ENCODE results near the gene PLEKHA7.

The PLEKHA7 gene

GRCh38 chr11:16861862-16862261, 152.4 kb downstream of the PLEKHA7 start:
- no peak for DNase-seq (ENCODE audit: low read depth)
- TF ChIP-seq CTCF (conservative IDR thresholded peaks at IDR 0.05; ENCODE audit: low read depth, low read length) = no peak
- no peak overlapping the region for H3K4me3 ChIP-seq (ENCODE audit: low read depth, low read length)

- no peak overlapping the region for H3K4me3 ChIP-seq (ENCODE audit: low read depth, low read length)
- TF ChIP-seq CTCF (conservative IDR thresholded peaks at IDR 0.05; ENCODE audit: low read depth, low read length) = no peak
- peak; percentile 25 for DNase-seq (ENCODE audit: low read depth)
Measured at GRCh38 chr11:16860617-16861016, 153.6 kb downstream of the PLEKHA7 start.

GRCh38 chr11:16859651-16860050, 154.6 kb downstream of the PLEKHA7 start:
- no peak for DNase-seq (ENCODE audit: low read depth)
- H3K4me3 ChIP-seq (ENCODE audit: low read depth, low read length) = no peak overlapping the region
- TF ChIP-seq CTCF (conservative IDR thresholded peaks at IDR 0.05; ENCODE audit: low read depth, low read length) = no peak

- H3K4me3 ChIP-seq (ENCODE audit: low read depth, low read length) = no peak overlapping the region
- no peak for DNase-seq (ENCODE audit: low read depth)
- no peak for TF ChIP-seq CTCF (conservative IDR thresholded peaks at IDR 0.05; ENCODE audit: low read depth, low read length)
Measured at GRCh38 chr11:16857186-16857585, 157.0 kb downstream of the PLEKHA7 start.

- no peak for TF ChIP-seq CTCF (conservative IDR thresholded peaks at IDR 0.05; ENCODE audit: low read depth, low read length)
- no peak for DNase-seq (ENCODE audit: low read depth)
- no peak overlapping the region for H3K4me3 ChIP-seq (ENCODE audit: low read depth, low read length)
Measured at GRCh38 chr11:16856022-16856471, 158.2 kb downstream of the PLEKHA7 start.

- DNase-seq (ENCODE audit: low read depth) = no peak
- no peak for TF ChIP-seq CTCF (conservative IDR thresholded peaks at IDR 0.05; ENCODE audit: low read depth, low read length)
- H3K4me3 ChIP-seq (ENCODE audit: low read depth, low read length) = no peak overlapping the region
Measured at GRCh38 chr11:16854979-16855378, 159.2 kb downstream of the PLEKHA7 start.

- no peak overlapping the region for H3K4me3 ChIP-seq (ENCODE audit: low read depth, low read length)
- TF ChIP-seq CTCF (conservative IDR thresholded peaks at IDR 0.05; ENCODE audit: low read depth, low read length) = no peak
- DNase-seq (ENCODE audit: low read depth) = no peak
Measured at GRCh38 chr11:16853859-16854258, 160.4 kb downstream of the PLEKHA7 start.
